Neural progenitor cell (in vitro differentiated cells): ENCODE measurements around the gene C2CD2L.
"Not testable (repeated sequence)": the region's sequence is repeated elsewhere in the genome, so short reads cannot be mapped to it uniquely, and the experiment has no call there.

Source experiments
- EZH2 ChIP-seq: fragments of 200-600 bp; sonication (generic); IDR thresholded peaks from 2 replicates; pipeline ENCODE4 v1.6.1; 2017; ENCODE audit warnings: antibody characterized with exemption, mild to moderate bottlenecking, moderate library complexity
- EZH2phosphoT487 ChIP-seq: fragments of 200-600 bp; sonication (generic); IDR thresholded peaks from 2 replicates; pipeline ENCODE4 v1.6.1; 2017; ENCODE audit warnings: antibody characterized with exemption
- TF ChIP-seq, protein P1 (sequence below): fragments of 200-600 bp; sonication (generic); IDR thresholded peaks from 2 replicates; pipeline ENCODE4 v1.5.1; 2017; ENCODE audit warnings: antibody characterized with exemption, mild to moderate bottlenecking

- TF ChIP-seq, protein P1, sequence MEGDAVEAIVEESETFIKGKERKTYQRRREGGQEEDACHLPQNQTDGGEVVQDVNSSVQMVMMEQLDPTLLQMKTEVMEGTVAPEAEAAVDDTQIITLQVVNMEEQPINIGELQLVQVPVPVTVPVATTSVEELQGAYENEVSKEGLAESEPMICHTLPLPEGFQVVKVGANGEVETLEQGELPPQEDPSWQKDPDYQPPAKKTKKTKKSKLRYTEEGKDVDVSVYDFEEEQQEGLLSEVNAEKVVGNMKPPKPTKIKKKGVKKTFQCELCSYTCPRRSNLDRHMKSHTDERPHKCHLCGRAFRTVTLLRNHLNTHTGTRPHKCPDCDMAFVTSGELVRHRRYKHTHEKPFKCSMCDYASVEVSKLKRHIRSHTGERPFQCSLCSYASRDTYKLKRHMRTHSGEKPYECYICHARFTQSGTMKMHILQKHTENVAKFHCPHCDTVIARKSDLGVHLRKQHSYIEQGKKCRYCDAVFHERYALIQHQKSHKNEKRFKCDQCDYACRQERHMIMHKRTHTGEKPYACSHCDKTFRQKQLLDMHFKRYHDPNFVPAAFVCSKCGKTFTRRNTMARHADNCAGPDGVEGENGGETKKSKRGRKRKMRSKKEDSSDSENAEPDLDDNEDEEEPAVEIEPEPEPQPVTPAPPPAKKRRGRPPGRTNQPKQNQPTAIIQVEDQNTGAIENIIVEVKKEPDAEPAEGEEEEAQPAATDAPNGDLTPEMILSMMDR = not testable (repeated sequence)
- not testable (repeated sequence) for TF ChIP-seq EZH2phosphoT487, EZH2
These were observed 3.9 kb upstream of the C2CD2L start for GRCh38 chr11:119103161-119103664.
